DND-41 (cell line): ENCODE measurements around the gene TMEM121.
"Not testable (repeated sequence)": the region's sequence is repeated elsewhere in the genome, so short reads cannot be mapped to it uniquely, and the experiment has no call there.

Experiments
- ATAC-seq: fragments of 200-7000 bp; cut with Tn5 transposase; 3 replicates; pipeline ENCODE4 v1.9.1; 2021; ENCODE audit warnings: low read depth; ENCODE audit not compliant: insufficient read depth
- DNase-seq: peaks from one replicate; pipeline ENCODE4 v3.0.0-alpha.2; 2020
- H2AFZ ChIP-seq: 2 replicates; pipeline ENCODE4 v1.6.0; 2012; ENCODE audit warnings: low read depth, low read length
- H3K27ac ChIP-seq: 2 replicates; pipeline ENCODE4 v1.5.1; 2012; ENCODE audit warnings: low read length, inconsistent platforms
- H3K27me3 ChIP-seq: fragments of 200-600 bp; sonication (generic); 2 replicates; pipeline ENCODE4 v1.6.0; 2012; ENCODE audit warnings: low read length, mild to moderate bottlenecking, inconsistent platforms; ENCODE audit not compliant: insufficient read depth, poor library complexity
- H3K36me3 ChIP-seq: 2 replicates; pipeline ENCODE4 v1.5.1; 2012; ENCODE audit warnings: low read length, inconsistent platforms; ENCODE audit not compliant: insufficient read depth
- H3K4me1 ChIP-seq: 2 replicates; pipeline ENCODE4 v1.5.1; 2012; ENCODE audit warnings: mild to moderate bottlenecking, low read length; ENCODE audit not compliant: insufficient read depth
- H3K4me2 ChIP-seq: 2 replicates; pipeline ENCODE4 v1.6.0; 2012; ENCODE audit warnings: mild to moderate bottlenecking, moderate library complexity, low read length, inconsistent platforms; ENCODE audit not compliant: insufficient read depth
- H3K4me3 ChIP-seq, 2 experiments: fragments of 200-600 bp in 1 of 2; shearing (Covaris generic) in 1 of 2; 2 replicates each; pipeline ENCODE4 v1.5.1; 2012 to 2016; ENCODE audit warnings: inconsistent platforms in 2 of 2, low read length in 2 of 2, mild to moderate bottlenecking in 2 of 2, low read depth in 1 of 2, moderate library complexity in 1 of 2
- H3K79me2 ChIP-seq: 2 replicates; pipeline ENCODE4 v1.6.0; 2012; ENCODE audit warnings: low read length, inconsistent platforms; ENCODE audit not compliant: insufficient read depth
- H3K9ac ChIP-seq: 2 replicates; pipeline ENCODE4 v1.6.0; 2012; ENCODE audit warnings: low read depth, mild to moderate bottlenecking, inconsistent platforms, low read length, moderate library complexity
- H3K9me3 ChIP-seq: 2 replicates; pipeline ENCODE4 v1.5.1; 2012; ENCODE audit warnings: low read length, moderate library complexity, mild to moderate bottlenecking, inconsistent platforms; ENCODE audit not compliant: insufficient read depth, severe bottlenecking
- H4K20me1 ChIP-seq: 2 replicates; pipeline ENCODE4 v1.6.0; 2012; ENCODE audit warnings: low read length; ENCODE audit not compliant: insufficient read depth
- CTCF ChIP-seq: IDR thresholded peaks from 2 replicates; pipeline ENCODE4 v1.5.1; 2012; ENCODE audit warnings: borderline replicate concordance, low read length, moderate library complexity, mild to moderate bottlenecking; ENCODE audit not compliant: poor library complexity, severe bottlenecking; ENCODE audit errors: extremely low read depth
- EZH2 ChIP-seq: IDR thresholded peaks from 3 replicates; pipeline ENCODE4 v1.6.1; 2012; ENCODE audit warnings: borderline replicate concordance, low read depth, mild to moderate bottlenecking, moderate library complexity, low read length, inconsistent platforms; ENCODE audit not compliant: severe bottlenecking

The TMEM121 gene

DNA sequence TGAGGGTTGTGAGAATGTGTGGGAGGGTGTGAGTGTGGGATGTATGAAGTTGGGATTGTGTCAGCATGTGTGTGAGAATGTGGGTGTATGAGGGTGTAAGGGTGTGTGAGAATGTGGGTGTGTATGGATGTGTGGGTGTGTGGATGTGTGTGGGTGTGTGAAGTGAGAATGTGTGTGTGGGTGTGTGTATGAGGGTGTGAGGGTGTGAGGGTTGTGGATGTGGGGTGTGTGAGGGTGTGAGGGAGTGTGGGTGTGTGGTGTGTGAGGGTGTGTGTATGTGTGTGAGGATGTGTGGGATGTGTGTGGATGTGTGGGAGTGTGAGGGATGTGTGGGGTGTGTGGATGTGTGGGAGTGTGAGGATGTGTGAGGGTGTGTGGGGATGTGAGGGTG is 37.0 kb downstream of the TMEM121 start:
- Histone ChIP-seq H4K20me1 (no peaks in the 10 kb centered on the region), H3K79me2 (no peaks in the 10 kb centered on the region), H2AFZ (no peak overlapping the region), H3K9me3 (no peaks in the 10 kb centered on the region), H3K4me2 (no peak overlapping the region), H3K27ac (no peak overlapping the region), H3K36me3 (no peaks in the 10 kb centered on the region), H3K27me3 (no peaks in the 10 kb centered on the region), H3K9ac (no peak overlapping the region), H3K4me1 (0 out of 2 replicates have a peak, but pooled peaks cover 2% of the 10 kb centered on the region), H3K4me3 (no peak overlapping the region)
- DNase-seq (no peak), ATAC-seq (no peak)
- TF ChIP-seq EZH2 (no peak), CTCF (no peak)

DNA sequence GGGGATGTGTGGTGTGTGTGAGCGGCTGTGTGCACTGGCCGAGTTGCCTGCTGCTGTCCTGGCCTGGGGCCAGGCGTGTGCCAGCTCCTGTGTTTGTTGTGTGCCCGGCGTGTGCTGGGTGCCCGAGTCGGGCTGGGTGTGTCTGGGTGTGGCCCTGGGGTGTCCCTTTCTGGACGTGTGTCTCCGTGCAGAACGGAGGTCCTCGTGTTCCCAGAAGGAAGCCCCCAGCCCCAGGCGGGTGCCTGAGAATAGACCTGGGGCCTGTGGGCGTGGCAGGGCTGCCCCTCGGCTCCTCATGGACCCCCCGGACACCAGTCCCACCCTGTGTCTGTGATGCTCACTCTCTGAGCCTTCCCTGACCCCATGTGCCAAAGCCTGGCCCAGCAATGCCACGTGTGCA is 38.2 kb downstream of the TMEM121 start:
- H3K79me2 ChIP-seq, H3K4me3 ChIP-seq, H3K9ac ChIP-seq, H2AFZ ChIP-seq, H3K4me1 ChIP-seq, H4K20me1 ChIP-seq, H3K4me2 ChIP-seq, ATAC-seq, H3K9me3 ChIP-seq, H3K36me3 ChIP-seq, H3K27ac ChIP-seq, DNase-seq, H3K27me3 ChIP-seq: not testable (repeated sequence)

GRCh38 chr14:105565185-105565919 is 39.0 kb downstream of the TMEM121 start:
- H3K27me3 ChIP-seq, H3K36me3 ChIP-seq, H3K4me3 ChIP-seq, DNase-seq, H3K4me2 ChIP-seq, H2AFZ ChIP-seq, H4K20me1 ChIP-seq, H3K9ac ChIP-seq, H3K79me2 ChIP-seq, H3K9me3 ChIP-seq, H3K4me1 ChIP-seq, H3K27ac ChIP-seq, ATAC-seq: not testable (repeated sequence)

GRCh38 chr14:105566248-105567163 is 40.1 kb downstream of the TMEM121 start:
- ATAC-seq = 0 out of 3 replicates have a peak, but pooled peaks have one; percentile 11
- not testable (repeated sequence) for H3K4me3 ChIP-seq, H3K36me3 ChIP-seq, H3K79me2 ChIP-seq, H3K4me1 ChIP-seq, DNase-seq, H3K9me3 ChIP-seq, H3K4me2 ChIP-seq, H3K27me3 ChIP-seq, H2AFZ ChIP-seq, H3K9ac ChIP-seq, H3K27ac ChIP-seq, H4K20me1 ChIP-seq

DNA sequence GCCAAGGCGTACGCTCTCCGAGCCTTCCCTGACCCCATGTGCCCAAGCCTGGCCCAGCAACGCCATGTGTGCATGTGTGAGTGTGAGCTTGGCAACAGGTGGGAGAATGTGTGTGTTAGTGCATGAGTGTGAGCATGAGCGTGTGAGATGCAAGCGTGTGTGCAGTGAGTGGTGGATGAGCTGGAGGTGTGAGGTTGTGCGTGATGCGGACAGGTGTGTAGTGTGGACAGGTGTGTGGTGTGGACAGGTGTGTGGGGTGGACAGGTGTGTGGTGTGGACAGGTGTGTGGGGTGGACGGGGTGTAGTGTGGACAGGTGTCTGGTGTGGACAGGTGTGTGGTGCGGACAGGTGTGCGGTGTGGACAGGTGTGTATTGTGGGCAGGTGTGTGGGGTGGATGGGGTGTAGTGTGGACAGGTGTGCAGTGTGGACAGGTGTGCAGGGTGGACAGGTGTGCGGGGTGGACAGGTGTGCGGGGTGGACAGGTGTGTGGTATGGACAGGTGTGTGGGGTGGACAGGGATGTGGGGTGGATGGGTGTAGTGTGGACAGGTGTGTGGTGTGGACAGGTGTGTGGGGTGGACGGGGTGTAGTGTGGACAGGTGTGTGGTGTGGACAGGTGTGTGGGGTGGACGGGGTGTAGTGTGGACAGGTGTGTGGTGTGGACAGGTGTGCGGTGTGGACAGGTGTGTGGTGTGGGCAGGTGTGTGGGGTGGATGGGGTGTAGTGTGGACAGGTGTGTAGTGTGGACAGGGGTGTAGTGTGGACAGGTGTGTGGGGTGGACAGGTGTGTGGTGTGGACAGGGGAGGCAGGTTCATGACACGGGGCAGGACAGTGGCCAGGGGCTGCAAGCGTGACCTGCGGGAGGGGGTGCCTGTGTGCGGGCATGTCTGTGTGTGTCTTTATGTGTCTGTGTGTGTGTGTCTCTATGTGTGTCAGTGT is 41.1 kb downstream of the TMEM121 start:
- DNase-seq, H3K9ac ChIP-seq: not testable (repeated sequence)
- ATAC-seq = 0 out of 3 replicates have a peak, but pooled peaks have one; percentile 15

DNA sequence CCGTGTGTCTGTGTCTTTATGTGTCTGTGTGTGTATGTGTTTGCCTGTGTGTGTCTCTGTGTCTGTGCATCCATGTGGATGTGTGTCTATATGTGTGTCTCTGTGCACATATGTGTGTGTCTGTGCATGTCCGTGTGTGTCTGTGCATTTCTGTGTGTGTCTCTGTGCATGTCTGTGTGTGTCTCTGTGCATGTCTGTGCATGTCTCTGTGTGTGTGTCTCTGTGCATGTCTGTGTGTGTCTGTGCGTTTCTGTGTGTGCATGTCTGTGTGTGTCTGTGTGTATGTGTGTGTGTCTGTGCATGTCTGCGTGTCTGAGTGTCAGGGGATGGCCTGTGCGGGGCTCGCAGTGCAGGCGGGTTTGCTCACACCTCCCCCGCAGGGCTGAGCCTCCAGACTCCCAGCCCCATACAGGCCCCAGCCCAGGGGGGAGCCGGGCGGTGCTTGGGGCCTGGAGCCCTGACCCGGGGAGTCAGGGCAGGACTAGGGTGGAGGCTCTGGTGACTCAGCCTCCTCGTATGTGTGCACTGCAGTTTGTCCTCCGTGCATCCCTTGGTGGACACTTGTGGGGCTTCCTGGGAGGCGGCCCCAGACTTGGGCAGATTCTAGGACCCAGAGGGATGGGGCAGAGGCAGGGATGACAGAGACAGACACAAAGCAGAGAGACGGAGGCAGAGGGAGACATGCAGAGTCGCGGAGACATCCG is 41.9 kb downstream of the TMEM121 start:
- ATAC-seq = peak; percentile 61
- DNase-seq, H3K27ac ChIP-seq, H3K36me3 ChIP-seq, H2AFZ ChIP-seq, H3K27me3 ChIP-seq, H3K4me1 ChIP-seq, H4K20me1 ChIP-seq, H3K4me3 ChIP-seq, H3K79me2 ChIP-seq, H3K9ac ChIP-seq, H3K9me3 ChIP-seq, H3K4me2 ChIP-seq: not testable (repeated sequence)

More for the DNA sequence above, 41.1 kb downstream of the TMEM121 start:
- not testable (repeated sequence) for H3K27me3 ChIP-seq, H3K4me3 ChIP-seq, H3K27ac ChIP-seq, H3K9me3 ChIP-seq, H4K20me1 ChIP-seq, H3K79me2 ChIP-seq, H3K4me2 ChIP-seq, H3K4me1 ChIP-seq, H3K36me3 ChIP-seq, H2AFZ ChIP-seq
